HG03520 (cell line): ENCODE results near the gene ABCB11.

Source experiments
- ATAC-seq: cut with Tn5 transposase; IDR thresholded peaks from one replicate; pipeline ENCODE4 v1.9.1; 2021; ENCODE audit warnings: mild to moderate bottlenecking, moderate library complexity; ENCODE audit not compliant: unreplicated experiment

ABCB11 gene

GRCh38 chr2:168981651-168982050 lies 49.5 kb downstream of the ABCB11 start:
- ATAC-seq = no peak

GRCh38 chr2:168978461-168978861 lies 52.7 kb downstream of the ABCB11 start:
- no peak for ATAC-seq

- no peak for ATAC-seq
Measured at GRCh38 chr2:168977608-168978007, 53.5 kb downstream of the ABCB11 start.

GRCh38 chr2:168976034-168976654 lies 55.0 kb downstream of the ABCB11 start:
- ATAC-seq = no peak

- ATAC-seq = no peak
Measured at GRCh38 chr2:168974428-168974827, 56.7 kb downstream of the ABCB11 start.

- no peak for ATAC-seq
Measured at GRCh38 chr2:168971261-168971660, 59.9 kb downstream of the ABCB11 start.

- ATAC-seq = no peak
Measured at GRCh38 chr2:168970711-168971233, 60.4 kb downstream of the ABCB11 start.

- no peak for ATAC-seq
Measured at GRCh38 chr2:168969865-168970264, 61.3 kb downstream of the ABCB11 start.

- ATAC-seq = no peak
Measured at GRCh38 chr2:168968342-168968741, 62.8 kb downstream of the ABCB11 start.

GRCh38 chr2:168964251-168964807 lies 66.8 kb downstream of the ABCB11 start:
- ATAC-seq = no peak

- ATAC-seq = no peak
Measured at GRCh38 chr2:168962636-168963035, 68.5 kb downstream of the ABCB11 start.

- peak; percentile 75 for ATAC-seq
Measured at GRCh38 chr2:168961450-168962229, 69.5 kb downstream of the ABCB11 start.

- ATAC-seq = no peak
Measured at GRCh38 chr2:168956392-168956791, 74.7 kb downstream of the ABCB11 start.

GRCh38 chr2:168955321-168955720 lies 75.8 kb downstream of the ABCB11 start:
- no peak for ATAC-seq

- ATAC-seq = no peak
Measured at GRCh38 chr2:168954256-168954655, 76.9 kb downstream of the ABCB11 start.

GRCh38 chr2:168952424-168952823 lies 78.7 kb downstream of the ABCB11 start:
- ATAC-seq = no peak

- no peak for ATAC-seq
Measured at GRCh38 chr2:168951871-168952270, 79.3 kb downstream of the ABCB11 start.

- ATAC-seq = no peak
Measured at GRCh38 chr2:168949324-168949723, 81.8 kb downstream of the ABCB11 start.

- ATAC-seq = no peak
Measured at GRCh38 chr2:168948621-168949212, 82.4 kb downstream of the ABCB11 start.

GRCh38 chr2:168945508-168945907 lies 85.6 kb downstream of the ABCB11 start:
- no peak for ATAC-seq

- ATAC-seq = no peak
Measured at GRCh38 chr2:168944065-168944464, 87.1 kb downstream of the ABCB11 start.

- no peak for ATAC-seq
Measured at GRCh38 chr2:168941297-168941696, 89.8 kb downstream of the ABCB11 start.
